HG03045 (cell line): ENCODE data around the gene FGD4.

Experiments used
- ATAC-seq: cut with Tn5 transposase; IDR thresholded peaks from one replicate; pipeline ENCODE4 v1.9.1; 2021; ENCODE audit warnings: mild to moderate bottlenecking, moderate library complexity; ENCODE audit not compliant: unreplicated experiment

Gene FGD4

GRCh38 chr12:32399370-32400113 lies at the start of gene FGD4:
Gene FGD4 (plus strand): TSS chr12:32399558.
- ATAC-seq, result peak; percentile 86

GRCh38 chr12:32353540-32353939 lies 45.8 kb upstream of the FGD4 start:
- no peak for ATAC-seq

- no peak for ATAC-seq
Observed at GRCh38 chr12:32357601-32358249, 41.6 kb upstream of the FGD4 start.

- ATAC-seq, result no peak
Observed at GRCh38 chr12:32360956-32361355, 38.4 kb upstream of the FGD4 start.

GRCh38 chr12:32362892-32363291 lies 36.5 kb upstream of the FGD4 start:
- ATAC-seq, result no peak

GRCh38 chr12:32365473-32366064 lies 33.8 kb upstream of the FGD4 start:
- ATAC-seq, result no peak

- ATAC-seq, result no peak
Observed at GRCh38 chr12:32366714-32367113, 32.6 kb upstream of the FGD4 start.

GRCh38 chr12:32367381-32367780 lies 32.0 kb upstream of the FGD4 start:
- ATAC-seq, result no peak

- no peak for ATAC-seq
Observed at GRCh38 chr12:32369202-32369601, 30.2 kb upstream of the FGD4 start.

- no peak for ATAC-seq
Observed at GRCh38 chr12:32377344-32378055, 21.9 kb upstream of the FGD4 start.

GRCh38 chr12:32379213-32379612 lies 20.1 kb upstream of the FGD4 start:
- ATAC-seq, result no peak

- ATAC-seq, result no peak
Observed at GRCh38 chr12:32379667-32380066, 19.7 kb upstream of the FGD4 start.

- ATAC-seq, result no peak
Observed at GRCh38 chr12:32382226-32382625, 17.1 kb upstream of the FGD4 start.

- ATAC-seq, result no peak
Observed at GRCh38 chr12:32390572-32391219, 8.7 kb upstream of the FGD4 start.

GRCh38 chr12:32395026-32395425 lies 4.3 kb upstream of the FGD4 start:
- no peak for ATAC-seq

GRCh38 chr12:32397696-32398095 lies 1.7 kb upstream of the FGD4 start:
- no peak for ATAC-seq

GRCh38 chr12:32398181-32398580 lies 1.2 kb upstream of the FGD4 start:
- ATAC-seq, result no peak

- no peak for ATAC-seq
Observed at GRCh38 chr12:32398816-32399369, 465 bp upstream of the FGD4 start.

- no peak for ATAC-seq
Observed at GRCh38 chr12:32400114-32400672, 835 bp downstream of the FGD4 start.

GRCh38 chr12:32400866-32401265 lies 1.5 kb downstream of the FGD4 start:
- no peak for ATAC-seq
